ENCODE results near the gene PRKCD. TPM values are rescaled to one million over a fixed set of nuclear protein-coding genes. Genes with fewer than 3 reads are reported as not detected.
A peak's percentile ranks its signal among the peaks of the same experiment; 100 is the strongest.

PRKCD gene
- total RNA-seq, 1 donor from 2014 or later, result 9.9 TPM

DNA sequence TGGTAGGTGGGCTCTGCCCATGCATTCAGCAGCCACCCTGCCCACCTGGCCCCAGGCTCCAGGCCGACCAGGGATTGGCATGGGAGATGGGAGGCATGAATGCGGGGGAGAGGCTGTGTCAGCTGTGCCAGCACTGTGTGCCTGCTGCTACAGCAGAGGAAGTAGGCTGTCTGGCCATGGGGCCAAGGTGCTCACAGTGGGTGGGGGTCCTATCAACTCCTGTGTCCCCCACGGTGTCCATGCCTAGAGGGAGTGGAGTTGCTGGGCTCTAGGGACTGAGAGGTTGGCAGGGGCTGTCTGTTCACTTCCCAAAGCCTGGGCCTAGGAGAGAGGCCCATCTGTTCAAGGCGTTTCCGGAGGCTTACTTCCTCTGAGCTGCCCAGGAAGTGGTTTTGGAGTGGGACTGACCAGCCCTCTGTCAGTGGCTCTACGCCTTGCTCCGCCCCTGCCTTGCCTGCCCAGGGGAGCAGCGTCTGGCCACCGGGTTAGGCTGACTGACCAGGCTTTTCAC, 5.8 kb downstream of the PRKCD start:
- no peak overlapping the region for H3K27ac Mint-ChIP-seq (ENCODE audit: unreplicated experiment)
- peaks cover 52% of the 10 kb centered on the region for H3K4me1 Mint-ChIP-seq (ENCODE audit: unreplicated experiment)
- H3K27me3 Mint-ChIP-seq (ENCODE audit: unreplicated experiment), result peaks cover 21% of the 10 kb centered on the region
- H3K4me3 Mint-ChIP-seq (ENCODE audit: unreplicated experiment), result no peak overlapping the region
- peaks cover 3% of the 10 kb centered on the region for H3K36me3 Mint-ChIP-seq (ENCODE audit: low read depth, unreplicated experiment)
- peak; percentile 55 for DNase-seq (ENCODE audit: low spot score)
- no peaks in the 10 kb centered on the region for H3K9me3 Mint-ChIP-seq (ENCODE audit: unreplicated experiment)
- TF ChIP-seq, protein P1, sequence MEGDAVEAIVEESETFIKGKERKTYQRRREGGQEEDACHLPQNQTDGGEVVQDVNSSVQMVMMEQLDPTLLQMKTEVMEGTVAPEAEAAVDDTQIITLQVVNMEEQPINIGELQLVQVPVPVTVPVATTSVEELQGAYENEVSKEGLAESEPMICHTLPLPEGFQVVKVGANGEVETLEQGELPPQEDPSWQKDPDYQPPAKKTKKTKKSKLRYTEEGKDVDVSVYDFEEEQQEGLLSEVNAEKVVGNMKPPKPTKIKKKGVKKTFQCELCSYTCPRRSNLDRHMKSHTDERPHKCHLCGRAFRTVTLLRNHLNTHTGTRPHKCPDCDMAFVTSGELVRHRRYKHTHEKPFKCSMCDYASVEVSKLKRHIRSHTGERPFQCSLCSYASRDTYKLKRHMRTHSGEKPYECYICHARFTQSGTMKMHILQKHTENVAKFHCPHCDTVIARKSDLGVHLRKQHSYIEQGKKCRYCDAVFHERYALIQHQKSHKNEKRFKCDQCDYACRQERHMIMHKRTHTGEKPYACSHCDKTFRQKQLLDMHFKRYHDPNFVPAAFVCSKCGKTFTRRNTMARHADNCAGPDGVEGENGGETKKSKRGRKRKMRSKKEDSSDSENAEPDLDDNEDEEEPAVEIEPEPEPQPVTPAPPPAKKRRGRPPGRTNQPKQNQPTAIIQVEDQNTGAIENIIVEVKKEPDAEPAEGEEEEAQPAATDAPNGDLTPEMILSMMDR (IDR thresholded peaks at IDR 0.05; ENCODE audit: unreplicated experiment), result no peak

DNA sequence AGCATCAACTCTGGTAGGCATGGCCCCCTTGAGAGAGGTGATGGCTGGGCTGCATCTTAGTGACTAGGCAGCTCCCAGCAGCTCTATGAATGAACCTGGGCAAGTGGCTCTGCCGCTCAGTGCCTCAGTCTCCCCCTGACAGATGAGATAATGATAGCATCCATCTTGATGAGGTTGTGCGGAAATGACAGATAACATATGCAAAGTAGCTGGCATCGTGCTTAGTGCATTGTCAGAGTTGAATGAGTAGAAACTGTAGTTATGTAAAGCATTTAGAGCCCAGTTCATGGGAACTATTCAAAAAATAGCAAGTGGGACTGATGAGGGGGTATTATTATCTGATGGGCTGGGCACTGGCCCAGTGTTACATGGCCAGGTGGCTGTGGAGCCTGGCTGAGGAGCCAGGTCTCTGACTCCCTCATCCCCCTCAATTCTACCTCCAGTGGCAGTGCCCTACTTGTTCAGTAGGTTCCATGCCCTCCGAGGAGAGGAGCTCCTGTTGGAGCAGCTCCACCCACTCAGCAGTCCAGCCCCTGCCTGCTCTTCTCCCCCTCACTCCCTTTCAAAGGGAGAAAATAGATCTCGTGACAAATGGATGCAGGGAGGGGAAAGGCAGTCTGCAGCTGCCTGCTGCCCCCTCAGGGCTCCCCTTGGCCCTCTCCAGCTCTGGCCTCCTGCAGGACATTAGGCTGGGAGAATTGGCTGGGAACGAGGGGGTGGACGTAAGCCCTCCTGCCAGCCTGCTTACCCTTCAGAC, 6.6 kb downstream of the PRKCD start:
- peaks cover 3% of the 10 kb centered on the region for H3K36me3 Mint-ChIP-seq (ENCODE audit: low read depth, unreplicated experiment)
- H3K27me3 Mint-ChIP-seq (ENCODE audit: unreplicated experiment), result peaks cover 17% of the 10 kb centered on the region
- TF ChIP-seq, protein P1 (IDR thresholded peaks at IDR 0.05; ENCODE audit: unreplicated experiment), result no peak
- peak overlapping the region; percentile 79 for H3K4me3 Mint-ChIP-seq (ENCODE audit: unreplicated experiment)
- H3K27ac Mint-ChIP-seq (ENCODE audit: unreplicated experiment), result peak overlapping the region; percentile 61
- peaks cover 56% of the 10 kb centered on the region for H3K4me1 Mint-ChIP-seq (ENCODE audit: unreplicated experiment)
- DNase-seq (ENCODE audit: low spot score), result no peak
- no peaks in the 10 kb centered on the region for H3K9me3 Mint-ChIP-seq (ENCODE audit: unreplicated experiment)

DNA sequence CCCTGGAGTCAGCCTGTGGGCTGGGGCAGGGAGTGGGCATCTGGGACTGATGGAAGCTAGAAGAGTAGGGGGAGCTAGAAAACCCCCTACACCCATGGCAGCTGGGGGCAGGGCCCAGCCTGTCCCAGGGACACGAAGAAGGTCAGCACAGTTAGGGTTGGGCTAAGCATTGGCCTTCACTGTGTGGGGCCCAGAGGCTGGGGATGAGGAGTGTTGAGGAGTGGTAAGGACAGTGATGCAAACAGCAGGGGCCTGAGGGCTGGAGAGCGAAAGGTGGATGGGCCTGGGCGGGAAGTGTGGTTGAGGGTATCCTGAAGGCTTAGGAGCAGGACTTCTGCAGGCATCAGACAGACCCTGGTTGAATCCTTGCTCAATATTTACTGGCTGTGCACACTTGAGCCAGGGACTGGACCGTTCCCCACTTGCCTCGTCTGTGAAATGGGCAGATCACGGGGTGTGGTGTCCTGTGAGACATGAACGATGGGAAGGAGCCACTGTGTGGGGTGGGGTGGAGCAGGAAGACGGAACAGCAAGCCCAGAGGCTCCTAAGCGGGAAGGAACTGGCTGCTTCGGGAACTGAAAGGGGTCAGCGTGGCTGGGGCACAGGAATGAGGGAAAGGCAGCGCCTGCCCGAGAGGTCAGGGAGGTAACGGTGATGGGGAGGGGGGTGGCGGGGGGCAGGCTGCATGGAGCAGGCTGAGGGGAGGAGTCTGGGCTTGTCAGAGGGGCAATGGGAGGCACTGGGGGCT, 7.3 kb downstream of the PRKCD start:
- no peak for DNase-seq (ENCODE audit: low spot score)
- no peaks in the 10 kb centered on the region for H3K9me3 Mint-ChIP-seq (ENCODE audit: unreplicated experiment)

DNA sequence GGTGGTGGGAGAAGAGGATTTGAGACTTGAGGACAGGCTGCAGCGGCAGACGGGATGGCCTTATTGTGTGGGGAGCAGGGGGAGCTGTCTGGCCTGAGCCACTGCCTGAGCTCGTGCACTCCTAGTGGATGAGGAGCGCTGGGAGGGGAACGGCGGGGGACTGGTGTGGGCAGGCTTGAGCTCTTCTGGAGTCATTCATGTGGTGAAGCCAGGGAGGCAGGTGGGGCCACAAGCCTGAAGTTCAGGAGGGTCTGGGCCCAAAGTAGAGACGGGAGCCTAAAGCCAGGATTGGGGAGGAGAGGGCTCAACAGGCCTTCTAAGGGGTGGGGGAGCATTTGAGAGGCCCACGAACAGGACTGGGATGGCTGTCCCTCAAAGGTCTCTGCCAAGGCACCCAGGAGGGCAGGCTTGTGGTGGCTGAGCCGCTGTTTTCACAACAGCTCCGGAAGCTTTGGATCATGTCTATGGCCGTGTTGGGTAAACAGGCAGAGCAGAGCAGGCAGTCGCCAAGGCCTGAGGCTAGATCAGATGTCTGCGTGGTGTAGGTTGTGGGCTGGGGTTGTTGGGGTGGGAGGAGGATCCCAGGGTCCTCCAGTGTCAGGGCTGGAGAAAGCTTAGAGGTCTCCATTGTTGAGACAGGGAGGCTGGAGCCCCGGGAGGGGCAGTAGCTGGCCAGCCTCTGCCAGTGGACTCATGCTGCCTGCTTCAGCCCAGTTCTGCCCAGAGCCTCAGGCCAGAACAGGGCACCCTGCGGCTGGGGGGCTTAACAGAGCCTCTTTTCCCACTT, 8.2 kb downstream of the PRKCD start:
- H3K4me3 Mint-ChIP-seq (ENCODE audit: unreplicated experiment), result no peak overlapping the region
- TF ChIP-seq, protein P1 (IDR thresholded peaks at IDR 0.05; ENCODE audit: unreplicated experiment), result no peak

More for the DNA sequence above, 7.3 kb downstream of the PRKCD start:
- peaks cover 51% of the 10 kb centered on the region for H3K4me1 Mint-ChIP-seq (ENCODE audit: unreplicated experiment)
- TF ChIP-seq, protein P1 (IDR thresholded peaks at IDR 0.05; ENCODE audit: unreplicated experiment), result no peak
- H3K27me3 Mint-ChIP-seq (ENCODE audit: unreplicated experiment), result peaks cover 15% of the 10 kb centered on the region
- H3K36me3 Mint-ChIP-seq (ENCODE audit: low read depth, unreplicated experiment), result peaks cover 3% of the 10 kb centered on the region
- peak overlapping the region; percentile 77 for H3K27ac Mint-ChIP-seq (ENCODE audit: unreplicated experiment)
- H3K4me3 Mint-ChIP-seq (ENCODE audit: unreplicated experiment), result no peak overlapping the region

More for the DNA sequence above, 8.2 kb downstream of the PRKCD start:
- no peak overlapping the region for H3K27ac Mint-ChIP-seq (ENCODE audit: unreplicated experiment)
- DNase-seq (ENCODE audit: low spot score), result no peak
- H3K4me1 Mint-ChIP-seq (ENCODE audit: unreplicated experiment), result peaks cover 47% of the 10 kb centered on the region
- H3K36me3 Mint-ChIP-seq (ENCODE audit: low read depth, unreplicated experiment), result peaks cover 3% of the 10 kb centered on the region
- H3K9me3 Mint-ChIP-seq (ENCODE audit: unreplicated experiment), result no peaks in the 10 kb centered on the region
- peaks cover 17% of the 10 kb centered on the region for H3K27me3 Mint-ChIP-seq (ENCODE audit: unreplicated experiment)

Data from endothelial cell (in vitro differentiated cells).